ENCODE measurements around the gene SEMA5B. TPM values are rescaled to one million over a fixed set of nuclear protein-coding genes. Genes with fewer than 3 reads are reported as not detected.

Gene SEMA5B
- total RNA-seq, 1 experiment from 2014 or later = not detected

- no peak for DNase-seq (ENCODE audit: low read depth)
These were observed 82.3 kb downstream of the SEMA5B start for GRCh38 chr3:122945230-122945629.

GRCh38 chr3:122944671-122945161, 82.8 kb downstream of the SEMA5B start:
- DNase-seq (ENCODE audit: low read depth) = peak; percentile 36

- DNase-seq (ENCODE audit: low read depth) = no peak
These were observed 83.8 kb downstream of the SEMA5B start for GRCh38 chr3:122943828-122944190.

GRCh38 chr3:122942937-122943827, 84.4 kb downstream of the SEMA5B start:
- DNase-seq (ENCODE audit: low read depth) = peak; percentile 67

- DNase-seq (ENCODE audit: low read depth) = no peak
These were observed 85.3 kb downstream of the SEMA5B start for GRCh38 chr3:122942239-122942638.

- no peak for DNase-seq (ENCODE audit: low read depth)
These were observed 86.0 kb downstream of the SEMA5B start for GRCh38 chr3:122941228-122942206.

GRCh38 chr3:122940628-122941086, 86.9 kb downstream of the SEMA5B start:
- no peak for DNase-seq (ENCODE audit: low read depth)

GRCh38 chr3:122938783-122939425, 88.7 kb downstream of the SEMA5B start:
- no peak for DNase-seq (ENCODE audit: low read depth)

GRCh38 chr3:122937745-122938144, 89.8 kb downstream of the SEMA5B start:
- no peak for DNase-seq (ENCODE audit: low read depth)

GRCh38 chr3:122936986-122937385, 90.6 kb downstream of the SEMA5B start:
- no peak for DNase-seq (ENCODE audit: low read depth)

- no peak for DNase-seq (ENCODE audit: low read depth)
These were observed 91.2 kb downstream of the SEMA5B start for GRCh38 chr3:122936335-122936734.

GRCh38 chr3:122934251-122934650, 93.3 kb downstream of the SEMA5B start:
- no peak for DNase-seq (ENCODE audit: low read depth)

- peak; percentile 77 for DNase-seq (ENCODE audit: low read depth)
These were observed 95.2 kb downstream of the SEMA5B start for GRCh38 chr3:122932251-122932967.

GRCh38 chr3:122931636-122932035, 95.9 kb downstream of the SEMA5B start:
- DNase-seq (ENCODE audit: low read depth) = no peak

- DNase-seq (ENCODE audit: low read depth) = no peak
These were observed 97.2 kb downstream of the SEMA5B start for GRCh38 chr3:122930063-122930997.

- no peak for DNase-seq (ENCODE audit: low read depth)
These were observed 98.1 kb downstream of the SEMA5B start for GRCh38 chr3:122929188-122930062.

- no peak for DNase-seq (ENCODE audit: low read depth)
These were observed 99.0 kb downstream of the SEMA5B start for GRCh38 chr3:122928396-122929187.

GRCh38 chr3:122927726-122928125, 99.8 kb downstream of the SEMA5B start:
- no peak for DNase-seq (ENCODE audit: low read depth)

Measured in HT1080 (cell line).